Fibroblast of villous mesenchyme (primary cell): ENCODE measurements around the gene STK11IP. TPM values are rescaled to one million over a fixed set of nuclear protein-coding genes. Genes with fewer than 3 reads are reported as not detected.

Experiments
- DNase-seq: peaks from one replicate; pipeline ENCODE4 v3.0.0-alpha.2; 2010; ENCODE audit warnings: low read depth
- H3K4me3 ChIP-seq: 2 replicates; pipeline ENCODE4 v1.5.1; 2011; ENCODE audit warnings: low read depth, mild to moderate bottlenecking, low read length
- total RNA-seq: library from RNA; depleted of rRNA; stranded (reverse); fragments of >200 nt; gene quantifications from 2 replicates; pipeline ENCODE4 v1.2.3, GENCODE V29; 2012
- TF ChIP-seq, protein P1 (sequence below): IDR thresholded peaks from 2 replicates; pipeline ENCODE4 v1.5.1; 2012; ENCODE audit warnings: low read depth, mild to moderate bottlenecking, low read length; ENCODE audit not compliant: insufficient read depth

Gene STK11IP
- total RNA-seq, 1 donor, result 16.4 TPM

- TF ChIP-seq, protein P1, sequence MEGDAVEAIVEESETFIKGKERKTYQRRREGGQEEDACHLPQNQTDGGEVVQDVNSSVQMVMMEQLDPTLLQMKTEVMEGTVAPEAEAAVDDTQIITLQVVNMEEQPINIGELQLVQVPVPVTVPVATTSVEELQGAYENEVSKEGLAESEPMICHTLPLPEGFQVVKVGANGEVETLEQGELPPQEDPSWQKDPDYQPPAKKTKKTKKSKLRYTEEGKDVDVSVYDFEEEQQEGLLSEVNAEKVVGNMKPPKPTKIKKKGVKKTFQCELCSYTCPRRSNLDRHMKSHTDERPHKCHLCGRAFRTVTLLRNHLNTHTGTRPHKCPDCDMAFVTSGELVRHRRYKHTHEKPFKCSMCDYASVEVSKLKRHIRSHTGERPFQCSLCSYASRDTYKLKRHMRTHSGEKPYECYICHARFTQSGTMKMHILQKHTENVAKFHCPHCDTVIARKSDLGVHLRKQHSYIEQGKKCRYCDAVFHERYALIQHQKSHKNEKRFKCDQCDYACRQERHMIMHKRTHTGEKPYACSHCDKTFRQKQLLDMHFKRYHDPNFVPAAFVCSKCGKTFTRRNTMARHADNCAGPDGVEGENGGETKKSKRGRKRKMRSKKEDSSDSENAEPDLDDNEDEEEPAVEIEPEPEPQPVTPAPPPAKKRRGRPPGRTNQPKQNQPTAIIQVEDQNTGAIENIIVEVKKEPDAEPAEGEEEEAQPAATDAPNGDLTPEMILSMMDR, result no peak
- no peak overlapping the region for H3K4me3 ChIP-seq
- no peak for DNase-seq
Observed at GRCh38 chr2:219575566-219576504, 21.8 kb upstream of the STK11IP start.

- TF ChIP-seq, protein P1, result no peak
- DNase-seq, result no peak
- no peak overlapping the region for H3K4me3 ChIP-seq
Observed at GRCh38 chr2:219576505-219577388, 20.9 kb upstream of the STK11IP start.

- no peak overlapping the region for H3K4me3 ChIP-seq
- TF ChIP-seq, protein P1, result no peak
- DNase-seq, result peak; percentile 86
Observed at GRCh38 chr2:219578811-219579613, 18.6 kb upstream of the STK11IP start.

GRCh38 chr2:219581346-219581745, 16.3 kb upstream of the STK11IP start:
- TF ChIP-seq, protein P1, result no peak
- H3K4me3 ChIP-seq, result no peak overlapping the region
- no peak for DNase-seq

- H3K4me3 ChIP-seq, result no peak overlapping the region
- TF ChIP-seq, protein P1, result no peak
Observed at GRCh38 chr2:219591091-219591490, 6.6 kb upstream of the STK11IP start.

DNA sequence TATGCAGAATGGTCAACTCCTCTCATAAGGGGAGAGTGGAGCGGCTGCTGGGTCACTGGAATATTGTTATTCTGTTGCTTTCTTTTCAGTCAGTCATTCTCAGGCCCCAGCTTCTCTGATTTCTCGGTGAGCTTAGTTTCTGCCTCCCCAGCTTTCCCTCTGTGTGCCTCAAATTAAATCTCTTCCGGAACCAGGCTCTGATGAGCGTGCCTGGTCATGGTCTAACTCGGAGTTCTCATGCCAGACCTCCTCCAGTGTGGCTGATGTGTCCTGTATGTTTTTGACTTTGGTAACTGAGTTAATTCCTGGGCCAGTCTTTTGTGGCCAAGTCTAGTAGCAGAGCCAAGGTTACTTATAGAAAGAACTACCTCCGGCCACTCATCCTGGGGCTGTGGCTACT, 4.9 kb upstream of the STK11IP start:
- H3K4me3 ChIP-seq, result no peak overlapping the region
- TF ChIP-seq, protein P1, result no peak
- DNase-seq, result no peak

More at GRCh38 chr2:219591091-219591490, 6.6 kb upstream of the STK11IP start:
- DNase-seq, result no peak
